SIG-M5 (cell line): Measurements from ENCODE around the gene RADX.

Source experiments
- DNase-seq: peaks from one replicate; lab custom pipeline; 2025; lab: John Stamatoyannopoulos, UW

Gene RADX

DNA sequence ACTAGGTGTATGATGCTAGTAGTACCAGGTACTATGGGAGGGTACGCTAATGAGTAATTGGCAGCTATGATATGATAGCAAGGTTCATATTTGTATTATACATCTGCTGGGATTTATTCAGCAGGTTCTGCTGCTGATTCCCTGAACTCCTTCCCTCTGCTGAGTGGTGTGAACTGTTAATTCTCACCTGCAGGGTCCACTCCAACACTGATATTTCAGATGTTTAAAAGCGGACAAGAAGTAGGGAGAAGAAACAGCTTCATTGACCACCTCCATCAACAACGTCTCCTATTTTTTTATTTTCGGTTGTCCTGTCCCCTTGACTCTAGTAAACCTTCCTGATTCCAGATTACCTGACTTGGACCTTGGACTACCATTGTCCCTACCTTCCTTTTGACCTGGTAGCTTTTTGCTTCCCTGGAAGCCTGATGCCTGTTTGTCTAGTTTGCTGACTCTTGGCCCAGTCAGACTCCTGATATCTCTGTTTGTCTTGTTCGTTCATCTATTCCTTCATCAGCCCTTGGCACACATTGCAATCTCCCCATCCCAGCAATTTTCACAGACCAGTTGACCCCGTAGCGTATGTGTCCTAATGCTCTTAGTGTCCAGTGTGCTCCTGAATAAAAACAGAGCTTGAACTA, 80.8 kb downstream of the RADX start:
- no peak for DNase-seq

DNA sequence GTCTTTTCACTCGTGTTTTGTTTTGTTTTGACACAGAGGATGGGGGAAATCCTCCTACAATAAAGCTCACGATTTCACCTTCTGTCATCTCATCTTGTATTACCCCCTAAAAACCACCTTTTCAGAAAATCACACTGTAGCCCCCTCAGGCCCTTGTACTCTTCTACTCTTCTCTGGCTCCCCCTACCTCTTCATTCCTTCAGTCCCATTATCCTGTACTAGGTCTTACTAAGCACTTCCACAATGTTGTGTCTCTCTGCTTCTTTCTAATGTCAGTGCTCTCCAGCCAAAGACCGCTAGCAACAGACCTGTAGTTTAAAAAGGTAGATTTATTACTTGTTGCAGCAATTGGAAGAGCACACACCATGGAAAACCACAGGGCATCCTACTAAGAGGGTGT, 84.7 kb downstream of the RADX start:
- no peak for DNase-seq

DNA sequence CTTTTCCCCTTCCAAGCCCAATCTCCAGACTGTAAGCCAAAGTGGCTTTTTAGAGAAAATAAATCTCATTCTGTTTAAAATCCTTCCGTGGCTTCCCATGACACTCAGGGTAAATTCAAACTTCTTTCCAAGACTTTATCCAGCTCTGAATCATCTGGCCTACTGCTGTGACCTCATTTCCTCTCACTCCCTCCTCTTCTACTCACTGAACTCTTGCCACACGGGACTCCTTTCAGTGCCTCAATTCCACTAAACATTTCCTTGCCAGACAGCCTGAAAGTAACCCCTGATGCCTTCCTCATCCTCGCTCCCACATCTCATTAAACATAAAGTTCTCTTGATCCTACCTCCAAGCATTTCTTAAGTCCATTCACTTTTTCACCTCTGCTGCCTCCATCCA, 86.9 kb downstream of the RADX start:
- DNase-seq = no peak

DNA sequence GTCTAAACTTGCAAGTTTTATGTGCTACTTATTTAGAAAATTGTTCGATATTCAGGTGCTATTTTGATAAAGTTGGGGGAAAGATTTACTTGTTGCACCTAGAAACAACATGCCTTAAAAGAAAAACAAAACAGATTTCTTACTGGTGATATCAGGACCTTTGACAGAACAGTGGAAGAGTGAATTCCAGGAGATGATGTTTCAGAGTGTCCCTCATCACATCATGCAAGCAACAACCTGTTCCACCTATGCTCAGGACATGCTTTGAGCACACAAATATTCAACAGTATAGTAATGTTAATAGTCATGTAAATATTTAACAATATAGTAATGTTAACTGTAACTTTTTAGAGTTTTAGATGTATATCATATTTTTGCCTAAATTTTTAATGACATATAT, 90.9 kb downstream of the RADX start:
- no peak for DNase-seq

DNA sequence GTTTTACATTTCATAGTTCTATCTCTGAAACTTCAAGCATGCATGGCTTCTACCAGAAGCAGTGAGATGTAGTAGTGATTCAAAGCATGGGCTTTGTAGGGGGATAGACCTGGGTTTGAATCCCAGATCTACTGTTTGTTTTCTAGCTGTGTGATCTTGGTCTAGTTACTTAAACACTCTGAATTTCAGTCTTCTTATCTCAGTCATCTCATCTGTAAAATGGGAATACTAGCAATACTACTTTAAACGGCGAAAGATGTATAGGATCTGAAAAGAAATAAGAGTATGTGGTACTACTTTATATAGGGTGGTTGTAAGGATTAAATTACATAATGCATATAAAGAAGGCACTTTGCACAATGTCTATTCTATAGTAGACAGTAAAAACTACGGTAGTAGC, 94.7 kb downstream of the RADX start:
- no peak for DNase-seq

DNA sequence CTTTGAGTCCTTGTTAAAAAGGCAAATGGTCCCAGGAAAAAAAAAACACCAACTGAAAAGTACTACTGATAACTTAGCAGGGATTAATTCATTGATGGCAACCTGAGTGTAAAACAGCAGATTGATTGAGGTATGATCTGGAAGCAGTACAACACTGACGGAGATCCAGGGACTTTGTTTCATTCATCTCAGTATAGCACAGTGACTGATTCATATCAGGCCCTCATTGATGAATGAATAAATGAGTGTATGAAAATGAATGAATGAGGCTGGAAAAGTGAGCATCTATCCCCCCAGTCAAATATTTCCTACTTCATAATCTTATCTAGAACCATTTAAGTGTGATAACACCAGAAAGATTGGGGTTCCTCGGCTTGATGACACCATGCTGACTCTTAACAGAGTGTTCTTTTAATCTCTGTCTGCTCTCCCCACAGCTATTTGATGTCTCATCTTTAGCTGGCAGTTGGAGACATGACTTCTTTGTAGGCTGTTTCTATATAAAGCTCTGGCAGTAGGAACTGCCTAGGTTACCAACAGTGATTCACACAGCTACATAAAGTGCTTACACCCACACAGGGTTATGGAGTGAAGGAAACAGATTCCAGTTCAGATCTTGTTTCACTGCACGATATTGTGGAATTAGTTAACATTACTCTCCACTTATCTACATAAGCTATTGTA, 96.1 kb downstream of the RADX start:
- no peak for DNase-seq

DNA sequence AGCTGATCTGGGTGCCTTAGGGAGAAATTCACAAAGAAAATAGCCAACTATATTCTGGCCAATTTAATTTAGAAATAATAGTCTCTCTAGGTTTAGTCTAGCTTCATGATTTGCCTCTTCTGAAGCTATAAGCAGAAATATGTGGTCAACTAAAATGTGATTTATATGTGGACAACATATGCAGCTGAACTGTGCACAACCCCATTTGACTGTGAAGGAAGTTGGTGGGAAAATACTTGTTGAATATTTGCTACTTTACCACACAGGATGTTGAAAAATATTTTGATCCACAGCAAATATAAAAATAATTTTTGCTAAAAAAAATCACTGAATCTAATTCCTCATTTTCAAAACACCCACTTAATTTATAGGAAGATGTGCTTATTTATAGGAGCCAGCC, 99.0 kb downstream of the RADX start:
- DNase-seq = no peak

DNA sequence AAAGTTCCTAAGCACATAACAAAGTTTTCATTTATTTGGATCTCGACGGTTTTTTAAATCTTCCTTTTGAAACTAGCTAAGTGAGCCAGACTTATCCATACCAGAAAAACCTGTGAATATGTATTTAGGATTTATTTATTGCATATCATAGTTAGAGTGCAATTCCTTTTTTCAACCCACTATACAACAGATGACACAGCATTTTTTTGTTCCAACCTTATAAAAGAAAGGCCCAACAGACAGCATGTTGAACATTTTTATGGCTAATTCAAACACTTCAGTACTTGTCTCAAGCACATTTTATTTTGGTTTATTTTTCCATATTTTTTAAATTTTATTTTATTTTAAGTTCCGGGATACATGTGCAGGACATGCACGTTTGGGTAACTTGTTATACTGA, 99.6 kb downstream of the RADX start:
- no peak for DNase-seq

DNA sequence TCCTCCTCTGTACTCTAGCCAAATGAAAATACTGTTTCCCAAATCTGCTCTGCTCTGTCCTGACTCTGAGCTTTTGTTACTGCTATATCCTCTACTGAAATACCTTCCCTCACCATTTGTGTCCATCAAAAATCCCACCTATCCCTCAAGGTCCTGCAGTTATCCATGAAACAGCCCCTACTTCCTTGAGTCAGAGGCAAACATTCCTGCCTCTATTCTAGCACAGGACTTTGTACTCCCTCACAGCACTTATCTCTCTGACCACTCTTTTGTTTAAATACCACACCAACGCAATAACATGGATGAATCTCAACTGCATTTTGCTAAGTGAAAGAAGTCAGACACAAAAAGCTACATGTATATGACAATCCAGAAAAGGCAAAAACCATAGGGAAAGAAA, 104.2 kb downstream of the RADX start:
- no peak for DNase-seq

DNA sequence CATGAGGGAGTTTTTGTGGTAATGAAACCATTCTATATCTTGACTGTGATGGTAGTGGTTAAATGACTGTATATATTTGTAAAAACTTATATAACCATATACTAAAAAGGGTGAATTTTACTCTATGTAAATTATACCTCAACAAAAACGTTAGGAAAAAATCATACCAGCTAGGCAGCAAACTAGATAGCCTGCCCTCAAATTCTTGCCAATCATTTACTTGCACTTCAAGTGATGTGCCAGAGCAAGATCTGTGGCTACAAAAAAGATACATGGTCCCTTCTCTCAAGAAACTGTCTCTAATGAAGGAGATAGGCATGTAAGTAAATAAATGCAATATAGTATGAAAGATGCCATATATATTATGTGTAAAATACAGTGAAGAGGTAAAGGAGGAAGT, 104.7 kb downstream of the RADX start:
- no peak for DNase-seq

DNA sequence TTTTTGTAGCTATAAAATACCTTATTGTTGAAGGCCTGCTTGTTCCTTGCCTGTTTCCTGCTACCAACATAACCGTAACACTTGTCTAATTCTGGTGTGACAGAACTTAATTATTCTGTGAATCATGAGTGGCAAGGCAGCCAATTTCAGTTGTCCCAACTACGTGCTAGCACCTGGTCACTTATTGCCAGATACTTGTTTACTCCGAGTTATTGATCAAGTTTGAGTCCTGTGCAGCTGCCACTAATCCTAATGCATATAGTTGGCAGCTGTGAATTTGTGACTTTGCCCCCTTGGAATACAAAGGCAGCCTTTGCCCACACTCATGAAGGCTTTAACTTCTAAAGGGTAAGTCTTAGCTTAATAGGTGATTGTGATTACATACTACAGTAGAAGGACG, 106.9 kb downstream of the RADX start:
- no peak for DNase-seq

DNA sequence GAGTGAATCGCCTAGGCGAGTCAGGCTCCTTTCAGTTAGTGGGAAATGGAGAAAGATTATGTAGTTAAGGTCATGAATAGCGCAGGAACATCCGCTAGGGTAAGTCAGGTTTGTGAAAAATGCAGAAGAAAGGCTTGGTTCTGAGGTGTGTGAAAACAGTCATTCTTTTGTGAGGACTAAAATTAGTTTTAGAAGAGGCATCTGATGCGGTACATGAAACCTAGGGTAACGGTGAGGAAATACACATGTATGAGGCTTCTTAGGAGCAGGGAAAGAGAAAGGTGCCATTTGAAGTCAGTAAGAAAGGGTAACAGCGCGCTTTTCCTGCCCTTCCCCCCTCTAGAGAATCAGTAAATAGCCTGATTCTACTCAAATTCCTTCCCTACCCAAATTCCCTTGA, 114.2 kb downstream of the RADX start:
- no peak for DNase-seq

DNA sequence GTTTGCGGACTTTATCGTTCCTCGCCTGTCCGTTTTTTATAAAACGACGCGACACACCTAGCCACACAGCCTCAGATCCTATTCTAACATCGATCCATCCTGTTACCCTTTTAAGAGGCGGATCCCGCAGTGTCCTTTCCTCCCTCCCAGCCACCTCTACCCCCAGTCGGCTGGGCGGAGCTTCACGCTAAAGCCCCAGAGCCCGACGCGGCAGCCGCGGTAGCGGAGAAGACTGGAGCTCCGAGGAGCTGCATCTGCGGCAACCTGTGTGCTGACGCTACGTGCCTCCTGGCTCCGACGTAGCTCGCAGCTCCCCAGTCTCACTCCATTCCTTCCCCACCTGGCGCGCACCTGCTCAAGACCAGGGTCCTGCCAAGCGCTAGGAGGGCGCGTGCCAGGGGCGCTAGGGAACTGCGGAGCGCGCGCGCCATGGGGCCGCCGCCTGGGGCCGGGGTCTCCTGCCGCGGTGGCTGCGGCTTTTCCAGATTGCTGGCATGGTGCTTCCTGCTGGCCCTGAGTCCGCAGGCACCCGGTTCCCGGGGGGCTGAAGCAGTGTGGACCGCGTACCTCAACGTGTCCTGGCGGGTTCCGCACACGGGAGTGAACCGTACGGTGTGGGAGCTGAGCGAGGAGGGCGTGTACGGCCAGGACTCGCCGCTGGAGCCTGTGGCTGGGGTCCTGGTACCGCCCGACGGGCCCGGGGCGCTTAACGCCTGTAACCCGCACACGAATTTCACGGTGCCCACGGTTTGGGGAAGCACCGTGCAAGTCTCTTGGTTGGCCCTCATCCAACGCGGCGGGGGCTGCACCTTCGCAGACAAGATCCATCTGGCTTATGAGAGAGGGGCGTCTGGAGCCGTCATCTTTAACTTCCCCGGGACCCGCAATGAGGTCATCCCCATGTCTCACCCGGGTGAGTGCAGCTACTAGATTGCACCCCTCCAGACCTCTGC, 115.0 kb downstream of the RADX start, which contains the start of gene RNF128:
Gene RNF128 (plus strand): TSS at position 217 of the 953 bp plus-strand sequence. CDS start 213 bp downstream, at position 430.
- DNase-seq = no peak

DNA sequence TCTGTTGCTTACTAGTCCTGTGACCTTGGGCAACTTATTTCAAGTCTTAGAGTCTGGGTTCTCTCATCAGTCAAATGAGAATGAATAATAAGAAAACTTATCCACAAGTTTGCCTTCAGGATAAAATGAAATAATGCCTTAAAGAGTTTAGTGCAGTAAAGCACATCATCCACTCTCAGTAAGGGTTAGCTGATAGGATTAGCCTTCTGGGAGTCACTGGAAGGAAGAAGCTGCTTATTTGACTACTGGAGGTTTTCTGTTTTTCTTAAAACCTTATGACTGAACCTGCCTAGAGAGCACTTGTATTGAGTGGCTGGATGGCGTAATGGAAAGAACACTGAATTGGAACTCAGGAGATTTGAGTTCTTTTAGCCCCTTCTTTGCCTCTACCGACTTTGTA, 116.6 kb downstream of the RADX start:
- no peak for DNase-seq
